Stimulated activated CD4-positive, alpha-beta T cell treated with anti-CD3 and anti-CD28 coated beads, Interleukin-1b, Interleukin-23, amount 100 ng/mL, for 1 hour (primary cell): ENCODE measurements around the gene AP1S3.
"Not testable (repeated sequence)": the region's sequence is repeated elsewhere in the genome, so short reads cannot be mapped to it uniquely, and the experiment has no call there.

Source experiments
- DNase-seq, 2 donors: peaks; one replicate each; pipeline ENCODE4 v3.0.0-alpha.2; 2020; ENCODE audit warnings: low read depth in 2 of 2

Gene AP1S3

DNA sequence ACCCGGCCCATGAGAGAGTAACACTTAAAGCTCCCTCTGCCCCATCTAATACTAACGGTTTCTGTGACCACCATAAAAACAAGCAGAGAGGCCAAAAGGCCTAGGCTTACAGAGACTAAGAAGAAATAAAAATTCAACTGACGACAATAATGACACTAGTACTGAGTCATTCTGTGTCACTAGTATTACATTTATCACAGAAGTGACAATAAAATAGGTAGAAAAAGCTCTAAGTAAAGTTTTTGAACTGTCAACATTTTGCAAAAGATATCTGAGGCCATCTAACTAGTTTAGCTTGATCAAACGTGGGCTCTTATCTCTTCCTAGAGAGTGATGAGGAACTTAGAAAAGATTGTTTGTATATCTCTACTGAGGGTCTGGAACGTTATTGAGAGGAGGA, 35.6 kb downstream of the AP1S3 start:
- no peak for DNase-seq

DNA sequence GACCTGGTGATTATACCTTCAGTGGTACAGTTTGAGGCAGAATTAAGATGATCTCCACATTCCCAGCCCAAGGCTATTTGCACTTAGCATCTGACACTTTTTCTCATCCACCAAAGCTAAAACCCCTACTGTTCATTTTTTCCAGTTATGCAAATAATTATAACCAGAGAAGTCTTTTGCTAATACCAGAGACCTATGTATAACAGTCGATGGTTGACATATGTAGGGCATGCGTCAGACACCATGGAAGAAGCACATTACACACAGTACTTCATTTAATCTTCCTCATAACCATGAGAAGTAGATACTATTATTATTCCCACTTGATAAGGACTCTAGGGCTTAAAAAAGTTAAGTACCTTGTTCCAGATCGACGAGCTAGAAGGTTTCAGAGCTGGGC, 36.5 kb downstream of the AP1S3 start:
- DNase-seq, result no peak

GRCh38 chr2:223797811-223798721, 39.3 kb downstream of the AP1S3 start:
- DNase-seq, result no peak

- DNase-seq, result no peak
Measured at GRCh38 chr2:223797037-223797436, 40.3 kb downstream of the AP1S3 start.

DNA sequence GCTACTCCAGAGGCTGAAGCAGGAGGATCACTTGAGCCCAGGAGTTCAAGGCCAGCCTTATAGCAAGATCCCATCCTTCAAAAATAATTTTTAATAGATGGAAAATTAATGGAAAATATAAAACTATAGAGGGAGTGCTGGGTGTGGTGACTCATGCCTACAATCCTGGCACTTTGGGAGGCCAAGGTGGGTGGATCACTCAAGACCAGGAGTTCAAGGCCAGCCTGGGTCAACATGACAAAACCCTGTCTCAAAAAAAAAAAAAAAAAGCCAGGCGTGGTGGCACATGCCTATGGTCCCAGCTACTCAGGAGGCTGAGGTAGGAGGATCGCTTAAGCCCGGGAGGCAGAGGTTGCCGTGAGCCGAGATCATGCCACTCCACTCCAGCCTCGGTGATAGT, 48.0 kb downstream of the AP1S3 start:
- no peak for DNase-seq

- no peak for DNase-seq
Measured at GRCh38 chr2:223788826-223789225, 48.6 kb downstream of the AP1S3 start.

DNA sequence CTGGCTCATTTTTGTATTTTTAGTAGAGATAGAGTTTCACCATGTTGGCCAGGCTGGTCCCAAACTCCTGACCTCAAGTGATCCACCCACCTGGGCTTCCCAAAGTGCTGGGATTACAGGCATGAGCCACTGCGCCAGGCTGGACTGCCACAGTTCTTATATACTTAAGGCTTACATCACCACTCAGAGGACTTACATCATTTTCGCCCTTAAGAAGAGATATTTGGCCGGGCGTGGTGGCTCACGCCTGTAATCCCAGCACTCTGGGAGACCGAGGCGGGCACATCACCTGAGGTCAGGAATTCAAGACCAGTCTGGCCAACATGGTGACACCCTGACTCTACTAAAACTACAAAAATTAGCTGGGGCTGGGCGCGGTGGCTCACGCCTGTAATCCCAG, 49.3 kb downstream of the AP1S3 start:
- DNase-seq, result not testable (repeated sequence)

GRCh38 chr2:223787358-223787757, 50.0 kb downstream of the AP1S3 start:
- no peak for DNase-seq

- no peak for DNase-seq
Measured at GRCh38 chr2:223786943-223787342, 50.4 kb downstream of the AP1S3 start.

GRCh38 chr2:223786236-223786635, 51.1 kb downstream of the AP1S3 start:
- DNase-seq, result no peak

DNA sequence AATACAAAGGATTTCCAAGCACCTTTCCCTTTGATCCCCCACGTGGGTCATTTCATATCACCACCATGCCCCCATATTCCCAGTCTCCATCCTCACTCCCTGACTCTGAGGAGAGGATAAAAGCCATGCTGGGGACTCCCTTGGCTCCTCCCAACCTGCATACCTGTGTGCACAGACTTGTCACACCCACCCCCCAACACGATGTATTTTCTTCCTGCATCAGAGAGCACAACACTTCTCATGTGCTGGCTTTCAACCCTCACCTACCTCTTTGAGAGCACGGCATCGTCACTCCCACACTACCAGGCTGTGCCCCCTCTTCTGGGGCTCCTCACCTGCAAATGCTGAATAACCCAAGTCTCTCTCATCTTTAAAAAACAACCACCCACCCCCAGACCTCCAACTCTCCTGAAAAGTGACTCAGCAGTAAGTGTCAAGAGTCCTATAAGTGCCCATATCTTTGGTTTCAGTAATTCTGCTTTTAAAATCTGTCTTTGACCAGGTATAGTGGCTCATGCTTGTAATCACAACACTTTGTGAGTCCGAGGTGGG, 53.1 kb downstream of the AP1S3 start:
- no peak for DNase-seq

- DNase-seq, result no peak
Measured at GRCh38 chr2:223782629-223783028, 54.8 kb downstream of the AP1S3 start.

DNA sequence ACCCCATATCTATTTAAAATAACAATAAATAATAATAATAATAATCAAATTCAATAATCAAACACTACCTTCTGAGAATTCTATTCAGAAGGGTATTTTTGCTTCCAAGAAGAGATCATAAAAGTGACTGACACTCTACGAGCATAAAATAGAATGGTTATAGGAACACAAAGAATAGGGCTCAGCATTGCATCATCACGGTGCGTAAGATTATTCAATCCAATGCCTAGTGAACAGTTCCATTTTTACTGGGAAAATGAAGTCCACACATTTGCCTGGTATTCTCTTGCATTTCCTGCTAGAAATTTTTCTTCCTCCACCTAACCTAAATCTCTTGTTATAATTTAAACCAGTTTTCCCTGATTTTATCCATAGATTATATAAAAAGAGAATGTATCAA, 55.8 kb downstream of the AP1S3 start:
- DNase-seq, result no peak

DNA sequence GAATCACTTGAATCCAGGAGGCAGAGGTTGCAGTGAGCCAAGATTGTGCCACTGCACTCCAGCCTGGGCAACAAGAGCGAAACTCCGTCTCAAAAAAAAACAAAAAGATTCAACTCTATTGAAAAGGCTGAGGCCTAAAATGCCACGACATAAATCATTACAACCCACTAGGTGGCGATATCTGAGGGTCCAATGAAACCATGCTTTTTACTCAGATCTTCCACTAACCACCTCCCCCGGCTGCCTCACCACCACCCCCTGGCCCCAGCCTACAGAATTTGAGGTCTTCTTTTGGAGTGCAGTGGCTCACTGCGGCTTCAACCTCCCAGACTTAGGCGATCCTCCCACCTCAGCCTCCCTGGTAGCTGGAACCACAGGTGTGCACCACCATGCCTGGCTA, 57.5 kb downstream of the AP1S3 start:
- no peak for DNase-seq

GRCh38 chr2:223774193-223774592, 63.2 kb downstream of the AP1S3 start:
- no peak for DNase-seq

DNA sequence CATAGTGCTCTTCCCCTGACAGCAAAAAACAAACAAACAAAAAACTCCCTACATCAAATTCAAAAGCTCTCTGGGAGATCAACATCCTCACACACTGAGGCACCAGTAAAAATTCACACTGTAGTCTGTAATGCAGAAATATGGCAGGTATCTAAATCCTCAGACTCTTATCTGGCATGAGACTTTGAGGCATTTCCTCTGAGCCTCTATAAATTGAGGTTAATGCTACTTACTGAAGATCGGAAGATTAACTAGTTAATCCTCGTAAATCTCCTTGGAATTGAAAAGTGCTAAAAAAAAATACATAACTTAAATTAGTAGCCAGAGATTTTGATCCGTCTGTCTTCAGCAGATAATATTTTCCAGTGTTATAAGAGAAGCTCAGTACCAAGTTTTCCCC, 65.0 kb downstream of the AP1S3 start:
- DNase-seq, result no peak

GRCh38 chr2:223771475-223771874, 65.9 kb downstream of the AP1S3 start:
- no peak for DNase-seq

GRCh38 chr2:223768179-223768578, 69.2 kb downstream of the AP1S3 start:
- no peak for DNase-seq

- no peak for DNase-seq
Measured at GRCh38 chr2:223767341-223767740, 70.0 kb downstream of the AP1S3 start.

- no peak for DNase-seq
Measured at GRCh38 chr2:223765221-223765785, 72.1 kb downstream of the AP1S3 start.

DNA sequence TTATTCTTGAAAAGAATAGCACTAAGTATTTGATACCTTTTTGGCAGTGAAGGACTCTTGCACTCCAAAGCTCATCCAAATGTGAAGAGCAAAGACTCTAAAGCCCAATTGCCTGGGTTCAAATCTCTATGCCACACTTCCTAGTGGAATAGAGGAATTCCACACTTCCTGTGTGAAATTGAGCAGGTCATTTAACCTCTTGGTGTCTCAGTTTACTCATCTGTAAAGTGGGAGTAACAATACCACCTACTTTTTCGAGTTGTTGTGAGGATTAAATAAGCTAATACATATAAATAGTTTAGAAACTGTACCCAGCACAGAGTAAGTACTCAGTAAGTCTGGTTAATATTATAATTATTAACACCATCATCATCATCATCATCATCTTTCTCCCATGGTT, 72.6 kb downstream of the AP1S3 start:
- DNase-seq, result no peak

DNA sequence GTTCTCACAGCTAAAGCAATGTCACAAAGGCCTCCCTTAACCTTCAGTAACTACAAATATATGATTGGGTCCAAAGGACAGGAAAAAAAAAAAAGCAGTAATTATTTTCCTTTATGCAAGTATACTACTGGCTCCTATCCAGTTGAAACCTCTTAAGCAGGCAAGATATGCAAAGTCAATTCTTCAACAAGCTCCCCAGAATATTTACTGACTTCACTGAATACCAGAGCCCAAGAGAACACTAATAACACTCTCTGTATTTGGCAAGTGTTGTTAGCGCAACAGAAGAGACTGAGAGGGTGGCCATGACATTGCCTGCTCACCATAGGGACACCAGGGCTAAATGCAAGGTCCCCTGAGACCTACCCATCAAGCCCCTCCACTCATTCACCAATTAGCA, 74.5 kb downstream of the AP1S3 start:
- DNase-seq, result no peak

DNA sequence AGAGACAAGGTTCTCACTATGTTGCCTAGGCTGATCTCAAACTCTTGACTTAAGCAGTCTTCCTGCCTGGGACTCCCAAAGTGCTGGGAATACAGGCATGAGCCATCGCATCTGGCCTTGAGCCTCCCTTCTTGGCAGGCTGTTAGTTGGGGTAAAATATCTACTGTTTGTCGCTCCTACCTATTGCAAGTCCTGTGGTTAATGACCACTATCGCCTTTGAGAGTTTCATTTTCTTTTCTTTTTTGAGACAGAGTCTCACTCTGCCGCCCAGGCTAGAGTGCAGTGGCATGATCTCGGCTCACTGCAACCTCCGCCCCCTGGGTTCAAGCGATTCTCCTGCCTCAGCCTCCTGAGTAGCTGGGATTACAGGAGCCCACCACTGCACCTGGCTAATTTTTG, 75.6 kb downstream of the AP1S3 start:
- not testable (repeated sequence) for DNase-seq
